HEK293 (cell line): ENCODE results near the gene ARHGAP5.

Experiments
- CTCF ChIA-PET: fragments of 350-600 bp; formaldehyde crosslinking; extraction: SDS; loops from one replicate; lab custom pipeline; 2021; ENCODE audit warnings: antibody characterized with exemption; lab: Yijun Ruan, JAX
- POLR2A ChIA-PET: fragments of 300-600 bp; formaldehyde crosslinking; extraction: SDS; loops from one replicate; lab custom pipeline; 2020; ENCODE audit warnings: antibody characterized with exemption, inconsistent platforms; lab: Yijun Ruan, JAX
- H3K27ac ChIP-seq: fragments of 200-500 bp; sonication (Bioruptor generic); 2 replicates; pipeline ENCODE4 v1.5.1; 2014; ENCODE audit warnings: low read depth, low read length, control low read depth, inconsistent platforms; ENCODE audit errors: extremely low read depth
- H3K36me3 ChIP-seq, 2 experiments: fragments of 200-500 bp in 1 of 2; sonication (Bioruptor generic) in 1 of 2; 1 replicate in 1 of 2; 2 replicates in 1 of 2; pipeline ENCODE4 v1.5.1; 2014 to 2017; ENCODE audit warnings: inconsistent platforms in 2 of 2, low read length in 2 of 2; ENCODE audit not compliant: control insufficient read depth in 2 of 2, insufficient read depth in 1 of 2
- H3K4me1 ChIP-seq: fragments of 200-500 bp; sonication (Bioruptor generic); 2 replicates; pipeline ENCODE4 v1.5.1; 2014; ENCODE audit warnings: mild to moderate bottlenecking, low read length, inconsistent platforms; ENCODE audit not compliant: control insufficient read depth, insufficient read depth
- H3K4me3 ChIP-seq: 2 replicates; pipeline ENCODE4 v1.5.1; 2011; ENCODE audit warnings: low read depth, mild to moderate bottlenecking, control low read depth, low read length, moderate library complexity
- H3K9me3 ChIP-seq: fragments of 200-500 bp; sonication (Bioruptor generic); 2 replicates; pipeline ENCODE4 v1.5.1; 2014; ENCODE audit warnings: low read depth, low read length, inconsistent platforms; ENCODE audit not compliant: control insufficient read depth, insufficient read depth
- HOXA7 ChIP-seq: sonication (generic); formaldehyde crosslinking; IDR thresholded peaks from 2 replicates; pipeline ENCODE4 v1.8.1; 2022; ENCODE audit warnings: missing genetic modification reagents, borderline replicate concordance
- HOXC10 ChIP-seq: sonication (generic); formaldehyde crosslinking; IDR thresholded peaks from 2 replicates; pipeline ENCODE4 v1.8.1; 2023; ENCODE audit warnings: mild to moderate bottlenecking, missing genetic modification reagents
- KLF10 ChIP-seq: fragments of 450-650 bp; IDR thresholded peaks from 2 replicates; pipeline ENCODE4 v1.5.1; 2018; ENCODE audit warnings: missing biosample characterization, mild to moderate bottlenecking, missing genetic modification characterization
- KLF16 ChIP-seq: fragments of 450-650 bp; formaldehyde crosslinking; IDR thresholded peaks from 2 replicates; pipeline ENCODE4 v1.5.1; 2017; ENCODE audit warnings: missing biosample characterization, missing genetic modification characterization
- SALL2 ChIP-seq: fragments of 450-650 bp; formaldehyde crosslinking; IDR thresholded peaks from 2 replicates; pipeline ENCODE4 v1.5.0; 2017; ENCODE audit warnings: missing biosample characterization, mild to moderate bottlenecking, missing genetic modification characterization, borderline replicate concordance
- ZBTB48 ChIP-seq: fragments of 450-650 bp; formaldehyde crosslinking; IDR thresholded peaks from 2 replicates; pipeline ENCODE4 v1.5.1; 2016; ENCODE audit warnings: missing biosample characterization, missing genetic modification characterization
- ZNF184 ChIP-seq: fragments of 450-650 bp; IDR thresholded peaks from 2 replicates; pipeline ENCODE4 v1.5.1; 2018; ENCODE audit warnings: missing biosample characterization, mild to moderate bottlenecking, missing genetic modification characterization
- ZNF202 ChIP-seq: fragments of 450-650 bp; formaldehyde crosslinking; IDR thresholded peaks from 2 replicates; pipeline ENCODE4 v1.5.1; 2016; ENCODE audit warnings: missing biosample characterization, missing genetic modification characterization, borderline replicate concordance
- ZNF274 ChIP-seq, 2 experiments: fragments of 200-500 bp in 1 of 2; fragments of 450-650 bp in 1 of 2; sonication (Bioruptor generic) in 1 of 2; formaldehyde crosslinking in 1 of 2; IDR thresholded peaks; 2 replicates each; pipeline versions ENCODE4 v1.5.1 to v1.6.1; 2014 to 2016; ENCODE audit warnings: borderline replicate concordance in 1 of 2, inconsistent platforms in 1 of 2, low read length in 1 of 2, missing biosample characterization in 1 of 2, missing genetic modification characterization in 1 of 2
- ZNF335 ChIP-seq: fragments of 450-650 bp; formaldehyde crosslinking; conservative IDR thresholded peaks from 2 replicates; pipeline ENCODE4 v1.5.1; 2016; ENCODE audit warnings: missing biosample characterization, missing genetic modification characterization
- ZNF354C ChIP-seq: fragments of 450-650 bp; formaldehyde crosslinking; IDR thresholded peaks from 2 replicates; pipeline ENCODE4 v1.5.1; 2016; ENCODE audit warnings: missing biosample characterization, missing genetic modification characterization, low read depth, borderline replicate concordance
- ZNF416 ChIP-seq: fragments of 450-650 bp; formaldehyde crosslinking; IDR thresholded peaks from 2 replicates; pipeline ENCODE4 v1.5.1; 2016; ENCODE audit warnings: missing biosample characterization, missing genetic modification characterization
- ZNF423 ChIP-seq: fragments of 450-650 bp; formaldehyde crosslinking; IDR thresholded peaks from 2 replicates; pipeline ENCODE4 v1.5.1; 2016; ENCODE audit warnings: missing biosample characterization, missing genetic modification characterization
- ZNF670 ChIP-seq: fragments of 450-650 bp; formaldehyde crosslinking; IDR thresholded peaks from 2 replicates; pipeline ENCODE4 v1.5.1; 2016; ENCODE audit warnings: missing biosample characterization, missing genetic modification characterization, low read depth
- ZNF777 ChIP-seq: fragments of 450-650 bp; formaldehyde crosslinking; IDR thresholded peaks from 2 replicates; pipeline ENCODE4 v1.5.1; 2017; ENCODE audit warnings: missing biosample characterization, missing genetic modification characterization, borderline replicate concordance
- ZSCAN30 ChIP-seq: fragments of 450-650 bp; IDR thresholded peaks from 2 replicates; pipeline ENCODE4 v1.5.1; 2018; ENCODE audit warnings: missing biosample characterization, mild to moderate bottlenecking, missing genetic modification characterization, moderate library complexity
- ZXDB ChIP-seq: fragments of 450-650 bp; formaldehyde crosslinking; IDR thresholded peaks from 2 replicates; pipeline ENCODE4 v1.5.1; 2016; ENCODE audit warnings: missing biosample characterization, missing genetic modification characterization
- TF ChIP-seq, protein P1 (sequence below): fragments of 450-650 bp; formaldehyde crosslinking; IDR thresholded peaks from 2 replicates; pipeline ENCODE4 v1.5.1; 2016; ENCODE audit warnings: missing biosample characterization, missing genetic modification characterization
- TF ChIP-seq, protein P2 (sequence below): fragments of 450-650 bp; formaldehyde crosslinking; IDR thresholded peaks from 2 replicates; pipeline ENCODE4 v1.5.1; 2016; ENCODE audit warnings: missing biosample characterization, missing genetic modification characterization
- TF ChIP-seq, protein P3 (sequence below): fragments of 450-650 bp; formaldehyde crosslinking; optimal IDR thresholded peaks from 2 replicates; pipeline ENCODE3; 2016; ENCODE audit warnings: missing biosample characterization, mild to moderate bottlenecking, missing genetic modification characterization
- TF ChIP-seq, protein P4 (sequence below): fragments of 450-650 bp; formaldehyde crosslinking; IDR thresholded peaks from 2 replicates; pipeline ENCODE4 v1.5.1; 2016; ENCODE audit warnings: missing biosample characterization, missing genetic modification characterization
- TF ChIP-seq, protein P5 (sequence below): fragments of 450-650 bp; formaldehyde crosslinking; IDR thresholded peaks from 2 replicates; pipeline ENCODE4 v1.5.1; 2017; ENCODE audit warnings: missing biosample characterization, missing genetic modification characterization

The ARHGAP5 gene

DNA sequence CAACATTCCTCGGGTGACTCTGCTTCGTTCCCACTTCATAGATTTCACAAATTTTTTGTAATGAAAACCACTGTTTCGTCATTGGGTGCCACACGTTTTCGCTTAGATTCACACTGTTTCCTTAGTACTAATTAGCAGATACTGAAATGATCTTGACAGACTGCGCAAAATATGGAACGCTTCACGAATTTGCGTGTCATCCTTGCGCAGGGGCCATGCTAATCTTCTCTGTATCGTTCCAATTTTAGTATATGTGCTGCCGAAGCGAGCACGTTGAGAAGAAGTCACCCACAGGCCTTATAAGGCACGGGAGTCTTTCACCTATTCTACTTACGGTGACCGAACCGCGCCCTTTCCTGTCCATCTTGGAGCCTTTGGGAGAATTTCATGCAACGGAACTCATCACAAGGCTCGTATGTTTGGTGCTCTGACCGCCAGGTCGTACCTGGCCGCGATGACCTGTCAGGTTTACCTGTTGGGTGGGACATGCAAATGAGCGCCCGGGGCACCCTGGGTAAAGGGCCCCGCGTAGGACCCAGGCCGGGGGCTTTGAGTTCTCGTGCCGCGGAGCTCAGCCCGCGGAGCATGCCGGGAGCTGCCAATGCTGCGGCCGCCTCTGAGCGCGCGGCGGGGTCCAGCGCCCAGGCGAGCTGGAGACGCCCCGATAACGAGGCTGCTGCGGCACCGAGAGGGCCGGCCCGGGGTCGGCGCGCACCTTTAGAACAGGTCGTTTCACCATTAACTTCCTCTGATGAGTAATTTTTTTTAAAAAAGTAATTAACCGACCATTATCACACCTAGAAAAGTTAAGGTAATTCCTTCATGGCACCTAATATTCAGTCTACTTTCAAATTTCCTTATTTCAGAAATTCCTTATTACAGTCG is 126.1 kb downstream of the ARHGAP5 start, which contains the start of gene RNU6-8 (continued):
- TF ChIP-seq, protein P1, sequence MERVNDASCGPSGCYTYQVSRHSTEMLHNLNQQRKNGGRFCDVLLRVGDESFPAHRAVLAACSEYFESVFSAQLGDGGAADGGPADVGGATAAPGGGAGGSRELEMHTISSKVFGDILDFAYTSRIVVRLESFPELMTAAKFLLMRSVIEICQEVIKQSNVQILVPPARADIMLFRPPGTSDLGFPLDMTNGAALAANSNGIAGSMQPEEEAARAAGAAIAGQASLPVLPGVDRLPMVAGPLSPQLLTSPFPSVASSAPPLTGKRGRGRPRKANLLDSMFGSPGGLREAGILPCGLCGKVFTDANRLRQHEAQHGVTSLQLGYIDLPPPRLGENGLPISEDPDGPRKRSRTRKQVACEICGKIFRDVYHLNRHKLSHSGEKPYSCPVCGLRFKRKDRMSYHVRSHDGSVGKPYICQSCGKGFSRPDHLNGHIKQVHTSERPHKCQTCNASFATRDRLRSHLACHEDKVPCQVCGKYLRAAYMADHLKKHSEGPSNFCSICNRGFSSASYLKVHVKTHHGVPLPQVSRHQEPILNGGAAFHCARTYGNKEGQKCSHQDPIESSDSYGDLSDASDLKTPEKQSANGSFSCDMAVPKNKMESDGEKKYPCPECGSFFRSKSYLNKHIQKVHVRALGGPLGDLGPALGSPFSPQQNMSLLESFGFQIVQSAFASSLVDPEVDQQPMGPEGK: peak; percentile 45
- TF ChIP-seq ZNF184 (no peak), KLF16 (tag by site-specific recombination) (peak; percentile 79), ZNF423 (tag by site-specific recombination) (no peak), ZNF202 (tag by site-specific recombination) (no peak), ZBTB48 (peak; percentile 58), ZSCAN30 (tag by site-specific recombination) (peak; percentile 28; the same call in 1 of the 2 replicates), ZNF777 (no peak), ZNF670 (tag by site-specific recombination) (no peak), SALL2 (tag by site-specific recombination) (no peak), HOXA7 (CRISPR knock-in tag) (no peak)
- TF ChIP-seq, protein P2, sequence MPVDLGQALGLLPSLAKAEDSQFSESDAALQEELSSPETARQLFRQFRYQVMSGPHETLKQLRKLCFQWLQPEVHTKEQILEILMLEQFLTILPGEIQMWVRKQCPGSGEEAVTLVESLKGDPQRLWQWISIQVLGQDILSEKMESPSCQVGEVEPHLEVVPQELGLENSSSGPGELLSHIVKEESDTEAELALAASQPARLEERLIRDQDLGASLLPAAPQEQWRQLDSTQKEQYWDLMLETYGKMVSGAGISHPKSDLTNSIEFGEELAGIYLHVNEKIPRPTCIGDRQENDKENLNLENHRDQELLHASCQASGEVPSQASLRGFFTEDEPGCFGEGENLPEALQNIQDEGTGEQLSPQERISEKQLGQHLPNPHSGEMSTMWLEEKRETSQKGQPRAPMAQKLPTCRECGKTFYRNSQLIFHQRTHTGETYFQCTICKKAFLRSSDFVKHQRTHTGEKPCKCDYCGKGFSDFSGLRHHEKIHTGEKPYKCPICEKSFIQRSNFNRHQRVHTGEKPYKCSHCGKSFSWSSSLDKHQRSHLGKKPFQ (tag by site-specific recombination): peak; percentile 94
- TF ChIP-seq, protein P3, sequence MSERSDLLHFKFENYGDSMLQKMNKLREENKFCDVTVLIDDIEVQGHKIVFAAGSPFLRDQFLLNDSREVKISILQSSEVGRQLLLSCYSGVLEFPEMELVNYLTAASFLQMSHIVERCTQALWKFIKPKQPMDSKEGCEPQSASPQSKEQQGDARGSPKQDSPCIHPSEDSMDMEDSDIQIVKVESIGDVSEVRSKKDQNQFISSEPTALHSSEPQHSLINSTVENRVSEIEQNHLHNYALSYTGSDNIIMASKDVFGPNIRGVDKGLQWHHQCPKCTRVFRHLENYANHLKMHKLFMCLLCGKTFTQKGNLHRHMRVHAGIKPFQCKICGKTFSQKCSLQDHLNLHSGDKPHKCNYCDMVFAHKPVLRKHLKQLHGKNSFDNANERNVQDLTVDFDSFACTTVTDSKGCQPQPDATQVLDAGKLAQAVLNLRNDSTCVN: peak; percentile 73
- TF ChIP-seq, protein P4, sequence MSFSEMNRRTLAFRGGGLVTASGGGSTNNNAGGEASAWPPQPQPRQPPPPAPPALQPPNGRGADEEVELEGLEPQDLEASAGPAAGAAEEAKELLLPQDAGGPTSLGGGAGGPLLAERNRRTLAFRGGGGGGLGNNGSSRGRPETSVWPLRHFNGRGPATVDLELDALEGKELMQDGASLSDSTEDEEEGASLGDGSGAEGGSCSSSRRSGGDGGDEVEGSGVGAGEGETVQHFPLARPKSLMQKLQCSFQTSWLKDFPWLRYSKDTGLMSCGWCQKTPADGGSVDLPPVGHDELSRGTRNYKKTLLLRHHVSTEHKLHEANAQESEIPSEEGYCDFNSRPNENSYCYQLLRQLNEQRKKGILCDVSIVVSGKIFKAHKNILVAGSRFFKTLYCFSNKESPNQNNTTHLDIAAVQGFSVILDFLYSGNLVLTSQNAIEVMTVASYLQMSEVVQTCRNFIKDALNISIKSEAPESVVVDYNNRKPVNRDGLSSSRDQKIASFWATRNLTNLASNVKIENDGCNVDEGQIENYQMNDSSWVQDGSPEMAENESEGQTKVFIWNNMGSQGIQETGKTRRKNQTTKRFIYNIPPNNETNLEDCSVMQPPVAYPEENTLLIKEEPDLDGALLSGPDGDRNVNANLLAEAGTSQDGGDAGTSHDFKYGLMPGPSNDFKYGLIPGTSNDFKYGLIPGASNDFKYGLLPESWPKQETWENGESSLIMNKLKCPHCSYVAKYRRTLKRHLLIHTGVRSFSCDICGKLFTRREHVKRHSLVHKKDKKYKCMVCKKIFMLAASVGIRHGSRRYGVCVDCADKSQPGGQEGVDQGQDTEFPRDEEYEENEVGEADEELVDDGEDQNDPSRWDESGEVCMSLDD (tag by site-specific recombination): no peak

DNA sequence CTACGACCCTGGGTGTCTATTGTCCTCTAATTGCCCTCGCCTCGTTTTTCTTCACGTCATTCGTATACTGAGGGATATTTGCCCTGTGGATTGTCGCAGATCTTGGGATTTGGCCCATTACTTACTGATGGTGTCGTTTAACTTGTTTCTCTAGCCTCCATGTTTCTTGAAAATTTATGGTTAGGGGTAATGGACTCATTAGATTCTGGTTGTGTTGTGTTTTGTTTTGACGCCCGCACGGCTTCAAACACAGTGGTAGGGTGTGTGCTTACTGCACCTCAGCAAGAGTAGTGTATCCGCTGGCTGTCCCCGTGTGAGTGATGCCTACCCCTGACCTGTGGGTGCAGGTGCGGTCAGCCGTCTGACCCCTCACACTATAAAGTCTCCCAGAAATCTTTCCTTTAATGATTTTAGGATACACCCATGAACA is 126.8 kb downstream of the ARHGAP5 start:
- no peaks in the 10 kb centered on the region for H3K36me3 ChIP-seq
- CTCF ChIA-PET: interaction anchor here (0.6 to 0.9 kb wide), 2 partner anchors 49 to 309 kb away, joined by 3 to 5 read pairs; no protein-coding TSS in a partner anchor
- H3K4me3 ChIP-seq: peak overlapping the region; percentile 39
- H3K9me3 ChIP-seq: no peaks in the 10 kb centered on the region
- H3K27ac ChIP-seq: peak overlapping the region; percentile 95
- TF ChIP-seq, protein P5, sequence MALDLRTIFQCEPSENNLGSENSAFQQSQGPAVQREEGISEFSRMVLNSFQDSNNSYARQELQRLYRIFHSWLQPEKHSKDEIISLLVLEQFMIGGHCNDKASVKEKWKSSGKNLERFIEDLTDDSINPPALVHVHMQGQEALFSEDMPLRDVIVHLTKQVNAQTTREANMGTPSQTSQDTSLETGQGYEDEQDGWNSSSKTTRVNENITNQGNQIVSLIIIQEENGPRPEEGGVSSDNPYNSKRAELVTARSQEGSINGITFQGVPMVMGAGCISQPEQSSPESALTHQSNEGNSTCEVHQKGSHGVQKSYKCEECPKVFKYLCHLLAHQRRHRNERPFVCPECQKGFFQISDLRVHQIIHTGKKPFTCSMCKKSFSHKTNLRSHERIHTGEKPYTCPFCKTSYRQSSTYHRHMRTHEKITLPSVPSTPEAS (tag by site-specific recombination): no peak
- TF ChIP-seq ZNF354C (no peak), ZNF274 (IDR thresholded peaks at IDR 0.05; ENCODE audit: low read length) (no peak), ZNF274 (tag by site-specific recombination; IDR thresholded peaks at IDR 0.05; ENCODE audit: borderline replicate concordance) (no peak), ZBTB48 (peak; percentile 74), ZXDB (tag by site-specific recombination) (no peak), ZNF335 (tag by site-specific recombination) (0 out of 2 replicates have a peak, but pooled peaks have one; percentile 4), KLF10 (tag by site-specific recombination) (no peak), HOXC10 (CRISPR knock-in tag) (no peak), ZNF416 (tag by site-specific recombination) (no peak)
- H3K4me1 ChIP-seq: peaks cover 21% of the 10 kb centered on the region
- POLR2A ChIA-PET: interaction anchor here (2.9 kb wide), 1 partner anchor 127 kb away, joined by 36 read pairs; the partner anchor contains the start of gene ARHGAP5
